DOHH2 (cell line): Measurements from ENCODE around the gene SHISA6.

Source experiments
- H3F3A ChIP-seq: fragments of 200-600 bp; sonication (generic), shearing (Covaris generic); 2 replicates; pipeline ENCODE4 v1.6.0; 2016; ENCODE audit warnings: antibody characterized with exemption, mild to moderate bottlenecking; ENCODE audit not compliant: control insufficient read depth, insufficient read depth
- H3K27ac ChIP-seq: fragments of 200-600 bp; sonication (generic); 2 replicates; pipeline ENCODE4 v1.5.1; 2014; ENCODE audit warnings: low read depth, mild to moderate bottlenecking, low read length, moderate library complexity
- H3K27me3 ChIP-seq: fragments of 200-600 bp; sonication (generic); 2 replicates; pipeline ENCODE4 v1.6.1; 2014; ENCODE audit warnings: mild to moderate bottlenecking, low read length, mixed read lengths; ENCODE audit not compliant: control insufficient read depth
- H3K36me3 ChIP-seq: fragments of 200-600 bp; sonication (generic); 2 replicates; pipeline ENCODE4 v1.6.1; 2014; ENCODE audit warnings: mild to moderate bottlenecking, low read length, moderate library complexity, mixed read lengths; ENCODE audit not compliant: control insufficient read depth
- H3K4me1 ChIP-seq: fragments of 200-600 bp; sonication (generic); 2 replicates; pipeline ENCODE4 v1.6.1; 2014; ENCODE audit warnings: mild to moderate bottlenecking, low read length, mixed read lengths; ENCODE audit not compliant: control insufficient read depth
- H3K4me2 ChIP-seq: fragments of 200-600 bp; sonication (generic); 2 replicates; pipeline ENCODE4 v1.6.0; 2014; ENCODE audit warnings: mild to moderate bottlenecking, low read length, moderate library complexity
- H3K4me3 ChIP-seq: fragments of 200-600 bp; sonication (generic); 2 replicates; pipeline ENCODE4 v1.5.1; 2014; ENCODE audit warnings: mild to moderate bottlenecking, low read length, mixed read lengths
- H3K79me2 ChIP-seq: fragments of 200-600 bp; sonication (generic); 2 replicates; pipeline ENCODE4 v1.6.1; 2014; ENCODE audit warnings: mild to moderate bottlenecking, low read length, mixed read lengths; ENCODE audit not compliant: control insufficient read depth
- H3K9me2 ChIP-seq: fragments of 200-600 bp; sonication (generic); replicated peaks from 2 replicates; pipeline ENCODE4 v1.6.1; 2014; ENCODE audit warnings: mild to moderate bottlenecking, low read length, mixed read lengths; ENCODE audit not compliant: control insufficient read depth
- H3K9me3 ChIP-seq: fragments of 200-600 bp; sonication (generic); 2 replicates; pipeline ENCODE4 v1.6.1; 2014; ENCODE audit warnings: antibody characterized with exemption, low read length, mixed read lengths; ENCODE audit not compliant: control insufficient read depth, insufficient read depth
- H4K20me1 ChIP-seq: fragments of 200-600 bp; sonication (generic); 2 replicates; pipeline ENCODE4 v1.6.0; 2014; ENCODE audit warnings: low read depth, mild to moderate bottlenecking, antibody characterized with exemption, low read length, moderate library complexity; ENCODE audit not compliant: control insufficient read depth, insufficient read depth
- CTCF ChIP-seq: fragments of 200-600 bp; sonication (generic); IDR thresholded peaks from one replicate; pipeline ENCODE4 v1.5.1; 2014; ENCODE audit warnings: antibody characterized with exemption, mild to moderate bottlenecking, low read depth, low read length; ENCODE audit not compliant: poor library complexity, severe bottlenecking
- EZH2phosphoT487 ChIP-seq: fragments of 200-600 bp; sonication (generic); IDR thresholded peaks from 2 replicates; pipeline ENCODE4 v1.6.1; 2017; ENCODE audit warnings: borderline replicate concordance, mild to moderate bottlenecking, antibody characterized with exemption, low read length, moderate library complexity, mixed read lengths

The SHISA6 gene

DNA sequence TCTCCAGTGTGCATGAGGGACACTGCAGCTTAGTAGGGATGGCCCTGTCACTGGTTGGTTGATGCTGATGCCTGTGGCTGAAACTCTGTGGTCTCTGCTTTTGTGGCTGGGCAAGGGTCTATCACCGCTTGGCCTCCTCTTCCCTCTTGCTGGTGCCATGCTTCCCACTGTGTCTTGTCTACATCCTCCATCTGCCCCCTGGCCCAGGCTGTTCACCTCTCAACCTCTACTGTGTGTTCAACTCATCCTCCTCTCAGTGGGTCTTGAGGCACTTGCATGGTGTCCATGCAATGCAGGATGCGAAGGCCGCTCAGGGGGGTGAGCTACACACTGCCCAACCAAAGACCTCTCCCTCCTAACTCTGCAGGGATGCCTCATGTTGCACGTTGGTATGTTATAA, 19.8 kb upstream of the SHISA6 start:
- H3K27me3 ChIP-seq: no peaks in the 10 kb centered on the region

GRCh38 chr17:11221721-11222120, 19.3 kb upstream of the SHISA6 start:
- Histone ChIP-seq H3K9me3 (no peaks in the 10 kb centered on the region; the same call in 1 of the 2 replicates), H3K9me2 (no peaks in the 10 kb centered on the region), H3K4me2 (no peak overlapping the region), H3K27me3 (no peaks in the 10 kb centered on the region), H3K27ac (no peak overlapping the region), H3K4me3 (no peak overlapping the region), H3K79me2 (no peaks in the 10 kb centered on the region), H3K4me1 (no peaks in the 10 kb centered on the region), H4K20me1 (no peaks in the 10 kb centered on the region), H3K36me3 (no peaks in the 10 kb centered on the region), H3F3A (no peaks in the 10 kb centered on the region)
- TF ChIP-seq CTCF: no peak
- no peak for TF ChIP-seq EZH2phosphoT487

More for the DNA sequence above, 19.8 kb upstream of the SHISA6 start:
- Histone ChIP-seq H4K20me1 (no peaks in the 10 kb centered on the region), H3F3A (no peaks in the 10 kb centered on the region), H3K4me2 (no peak overlapping the region), H3K36me3 (no peaks in the 10 kb centered on the region), H3K4me3 (no peak overlapping the region), H3K9me3 (no peaks in the 10 kb centered on the region; the same call in 1 of the 2 replicates), H3K27ac (no peak overlapping the region), H3K79me2 (no peaks in the 10 kb centered on the region), H3K4me1 (no peaks in the 10 kb centered on the region), H3K9me2 (no peaks in the 10 kb centered on the region)
- TF ChIP-seq EZH2phosphoT487 (no peak), CTCF (no peak)

DNA sequence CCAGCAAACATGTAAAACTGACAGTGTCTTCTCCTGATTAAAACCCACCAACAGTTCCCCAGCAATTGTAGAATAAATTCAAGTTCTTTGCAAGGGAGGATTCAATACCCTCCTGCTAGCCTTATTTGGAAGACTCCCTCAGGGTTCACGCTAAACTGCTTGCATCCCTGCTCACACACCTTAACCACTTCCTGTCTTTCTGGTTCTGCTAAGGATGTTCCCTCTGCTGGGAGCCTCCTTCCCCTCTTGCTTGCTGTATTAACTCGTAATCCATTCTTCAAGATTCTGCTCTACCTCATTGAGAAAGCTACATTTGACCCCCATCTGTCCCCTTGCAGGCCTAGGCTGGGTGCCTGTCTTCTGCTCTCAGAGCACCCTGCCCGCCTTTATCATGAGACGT, 2.3 kb upstream of the SHISA6 start:
- Histone ChIP-seq H3K4me1 (no peaks in the 10 kb centered on the region), H3K9me2 (no peaks in the 10 kb centered on the region), H3K27ac (no peak overlapping the region), H3K27me3 (no peaks in the 10 kb centered on the region), H3K4me2 (no peak overlapping the region), H4K20me1 (no peaks in the 10 kb centered on the region), H3K79me2 (no peaks in the 10 kb centered on the region), H3K9me3 (peaks cover 16% of the 10 kb centered on the region; the same call in 1 of the 2 replicates), H3K36me3 (no peaks in the 10 kb centered on the region), H3K4me3 (no peak overlapping the region), H3F3A (no peaks in the 10 kb centered on the region)
- no peak for TF ChIP-seq CTCF
- TF ChIP-seq EZH2phosphoT487: no peak
